A204.1 (cell line): ENCODE results near the gene C16orf95.
"Not testable (repeated sequence)": the region's sequence is repeated elsewhere in the genome, so short reads cannot be mapped to it uniquely, and the experiment has no call there.

Experiments used
- FAIRE-seq: peaks from 2 replicates; lab custom pipeline; 2012; peaks lifted over from hg19 to GRCh38; lab: Jason Lieb, UNC

Gene C16orf95

DNA sequence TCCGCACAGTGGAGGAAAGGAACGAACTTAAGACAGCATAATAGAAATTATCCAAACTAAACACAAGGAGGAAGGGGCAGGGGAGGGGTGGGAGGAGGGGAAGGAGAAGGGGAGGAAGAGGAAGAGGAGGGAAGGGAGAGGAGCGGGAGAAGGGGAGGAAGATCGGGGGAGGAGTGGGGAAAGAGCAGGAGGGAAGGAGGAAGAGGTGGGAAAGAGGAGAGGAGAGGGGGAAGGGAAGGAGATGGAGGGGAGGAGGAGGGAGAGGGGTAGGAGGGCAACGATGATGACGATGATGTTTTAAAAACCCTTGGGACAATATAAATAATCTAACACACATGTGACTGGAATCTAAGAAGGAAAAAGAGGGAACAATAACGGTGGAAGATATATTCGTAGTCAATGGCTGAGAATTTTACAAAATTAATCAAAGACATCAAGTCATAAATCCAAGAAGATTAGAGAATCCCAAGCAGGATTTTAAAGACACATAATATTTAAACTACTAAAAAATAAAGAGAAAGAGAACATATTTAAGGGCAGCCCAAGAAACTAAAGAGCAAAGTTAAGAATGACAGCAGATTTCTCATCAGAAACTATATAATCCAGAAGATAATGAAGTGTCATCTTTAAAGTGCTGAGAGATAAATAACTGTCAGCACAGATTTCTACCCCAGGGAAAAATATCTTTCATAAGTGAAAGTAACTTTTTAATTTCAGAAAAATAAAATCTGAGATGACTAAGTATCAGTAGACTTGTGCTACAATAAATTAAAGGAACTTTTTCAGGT, 30.2 kb downstream of the C16orf95 start:
- FAIRE-seq: no peak

DNA sequence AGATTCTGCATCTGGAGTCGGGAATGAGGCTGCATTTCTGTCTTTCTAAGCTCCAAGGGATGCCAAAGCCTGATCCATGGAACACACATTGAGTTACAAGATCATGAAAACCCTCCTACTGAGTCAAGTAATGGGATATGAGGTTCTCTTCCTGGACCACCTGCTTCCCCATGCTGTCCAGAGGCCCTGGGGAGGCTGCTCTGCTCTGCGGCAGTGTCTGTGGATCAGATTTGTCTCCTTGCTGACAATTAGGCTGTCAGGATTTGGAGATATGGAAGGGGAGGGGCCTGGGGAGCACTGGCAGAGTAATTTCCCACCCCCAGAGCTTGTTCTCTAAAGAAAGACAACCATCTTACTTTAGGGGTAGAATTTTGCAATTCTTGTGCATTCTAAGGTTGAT, 33.0 kb downstream of the C16orf95 start:
- FAIRE-seq: no peak

DNA sequence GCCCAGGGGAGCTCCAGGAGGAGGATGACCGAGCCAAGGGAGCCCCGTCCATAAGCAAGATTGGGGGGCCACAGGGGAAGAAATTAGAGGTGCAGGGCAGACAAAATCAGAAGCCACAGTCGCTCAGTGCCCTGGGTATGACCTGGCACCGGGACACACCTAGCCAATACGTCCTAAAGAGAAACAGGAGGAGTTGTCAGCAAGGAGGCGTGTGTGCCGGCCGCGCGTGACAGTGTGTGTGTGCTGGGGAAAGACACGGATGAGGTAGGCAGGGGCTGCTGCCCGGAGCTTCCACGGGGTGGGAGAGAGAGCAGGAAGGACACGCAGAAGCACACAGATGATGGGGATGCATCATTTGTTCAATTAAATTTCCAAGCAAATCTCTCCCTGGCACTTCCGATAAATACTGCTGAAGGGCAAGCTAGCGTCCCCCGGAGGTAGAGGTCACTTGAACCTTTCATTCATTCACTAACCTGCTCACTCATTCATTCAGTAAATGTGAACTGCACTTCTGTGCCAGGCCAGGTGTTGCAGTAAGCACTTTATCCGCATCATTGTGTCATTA, 38.0 kb downstream of the C16orf95 start:
- no peak for FAIRE-seq

DNA sequence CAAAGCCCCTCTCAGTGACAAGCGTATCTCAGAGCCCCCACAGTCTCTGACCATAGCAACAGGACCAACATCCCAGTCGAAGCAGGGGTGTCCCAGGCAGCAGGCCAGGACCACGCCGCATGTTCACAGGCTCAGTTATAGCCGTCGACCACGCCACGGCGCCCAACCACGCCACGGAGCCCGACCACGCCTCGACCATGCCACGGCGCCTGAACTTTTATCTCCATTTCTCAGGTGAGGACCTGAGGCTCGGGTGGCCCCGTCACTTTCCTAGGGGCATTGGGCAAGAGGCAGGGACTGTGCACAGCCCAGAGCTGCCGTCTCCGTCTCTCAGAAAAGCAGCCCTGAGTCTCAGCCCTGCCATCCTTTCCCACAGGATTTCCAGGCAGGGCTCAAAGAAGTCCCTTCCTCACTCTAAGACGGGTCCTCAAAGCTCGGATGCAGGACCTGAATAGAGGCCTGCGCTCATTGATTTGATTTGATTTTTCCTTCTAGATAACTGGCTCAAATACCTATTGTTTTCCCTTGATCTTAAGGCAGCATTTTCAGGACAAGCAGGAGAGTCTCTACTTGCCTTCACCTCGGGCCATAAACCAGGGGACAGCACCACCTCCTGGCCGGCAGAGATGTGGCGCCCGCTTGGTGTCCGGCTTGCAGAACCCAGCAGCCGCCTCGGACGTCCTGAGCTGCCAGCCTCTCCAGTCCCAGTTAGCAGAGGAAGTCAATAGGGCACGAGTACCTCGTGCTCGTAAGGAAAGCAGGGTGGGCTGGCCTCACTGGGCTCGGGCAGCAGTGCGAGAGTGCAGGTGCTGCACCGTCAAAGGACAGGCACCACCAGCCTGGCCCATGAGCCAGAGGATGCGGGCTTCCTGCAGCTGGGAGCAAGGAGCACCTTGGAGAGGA, 38.8 kb downstream of the C16orf95 start:
- FAIRE-seq: peak; percentile 27

DNA sequence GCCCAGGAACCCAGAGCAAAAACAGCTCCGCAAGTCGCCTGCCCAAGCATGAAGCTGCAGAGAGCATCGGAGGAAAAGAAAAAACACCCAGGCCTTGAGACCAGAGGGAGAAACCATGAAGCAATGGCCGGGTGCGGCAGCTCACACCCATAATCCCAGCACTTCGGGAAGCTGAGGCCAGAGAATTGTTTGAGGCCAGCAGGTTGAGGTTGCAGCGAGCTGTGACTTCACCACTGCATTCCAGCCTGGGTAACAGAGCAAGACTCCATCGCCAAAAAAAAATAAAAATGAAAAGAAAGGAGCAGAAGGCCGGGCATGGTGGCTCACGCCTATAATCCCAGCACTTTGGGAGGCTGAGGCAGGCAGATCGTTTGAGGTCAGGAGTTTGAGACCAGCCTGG, 40.3 kb downstream of the C16orf95 start:
- FAIRE-seq: no peak

DNA sequence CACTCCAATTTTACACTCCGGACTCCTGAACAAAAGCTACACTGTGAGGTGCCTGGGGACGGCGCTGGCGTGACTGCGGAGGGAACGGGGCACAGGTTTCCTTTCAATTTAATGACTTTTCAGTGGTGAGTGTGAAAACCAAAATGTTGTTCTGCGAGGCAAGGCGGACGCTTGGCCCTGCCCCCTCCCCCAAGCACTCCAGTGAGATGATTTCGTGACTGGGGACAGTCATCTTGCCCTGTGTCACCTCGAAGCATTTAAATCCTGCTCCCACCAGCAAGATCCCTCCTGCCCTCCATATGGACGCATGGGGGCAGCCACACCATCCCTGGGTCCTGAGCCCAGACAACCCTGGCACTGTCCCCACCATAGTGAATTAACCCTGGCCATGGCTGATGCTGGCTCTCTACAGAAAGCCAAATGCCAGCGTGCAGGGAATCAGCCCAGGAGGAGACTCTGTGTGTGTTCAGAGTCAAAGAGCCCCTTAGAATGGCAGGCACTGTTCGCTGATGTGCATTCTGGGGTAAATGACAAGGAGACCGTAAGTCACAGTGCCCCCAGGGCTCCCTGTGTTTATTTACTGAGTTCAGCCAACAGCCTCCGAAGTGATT, 41.0 kb downstream of the C16orf95 start:
- FAIRE-seq: no peak

DNA sequence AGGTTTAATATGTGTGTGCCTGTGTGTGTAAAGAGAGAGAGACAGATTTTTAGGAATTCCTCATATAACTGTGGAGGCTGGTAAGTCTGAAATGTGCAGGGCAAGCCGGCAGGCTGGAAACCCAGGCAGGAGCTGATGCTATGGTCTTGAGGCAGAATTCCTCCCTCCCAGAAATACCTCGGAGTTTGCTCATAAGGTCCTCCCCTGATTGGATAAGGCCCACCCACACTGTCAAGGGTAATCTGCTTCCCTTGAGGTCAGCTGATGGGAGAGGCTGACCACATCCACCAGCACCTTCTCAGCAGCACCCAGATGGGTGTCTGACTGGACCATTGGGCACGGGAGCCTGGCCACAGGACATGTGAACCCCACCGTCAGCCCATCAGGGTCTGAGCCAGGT, 42.4 kb downstream of the C16orf95 start:
- FAIRE-seq: no peak

DNA sequence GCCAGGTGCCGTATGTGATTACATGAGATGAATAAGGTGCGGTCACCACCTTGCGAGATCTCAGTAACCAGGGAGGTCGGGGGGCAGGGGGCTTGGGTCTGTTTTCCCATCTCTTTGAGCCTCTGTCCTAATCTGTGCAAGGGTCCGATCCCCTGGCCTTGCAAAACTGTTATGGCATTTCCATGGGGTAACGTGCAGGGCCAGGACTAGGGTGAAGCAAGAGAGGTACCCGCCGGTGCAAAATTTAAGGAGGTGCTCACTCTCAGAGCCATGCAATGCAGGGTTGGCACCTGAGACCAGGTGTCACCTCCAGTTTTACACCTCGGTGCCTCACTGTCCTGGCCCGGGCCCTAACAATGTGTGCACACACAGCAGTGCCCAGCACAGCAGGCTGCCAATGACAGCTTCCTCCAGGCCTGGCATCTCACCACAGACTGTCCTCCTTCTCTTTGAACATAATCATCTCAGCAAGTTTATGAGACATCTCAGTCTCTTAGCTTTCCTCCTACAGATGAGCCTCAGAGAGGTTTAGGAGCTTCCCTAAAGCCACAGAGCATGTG, 43.6 kb downstream of the C16orf95 start:
- no peak for FAIRE-seq

DNA sequence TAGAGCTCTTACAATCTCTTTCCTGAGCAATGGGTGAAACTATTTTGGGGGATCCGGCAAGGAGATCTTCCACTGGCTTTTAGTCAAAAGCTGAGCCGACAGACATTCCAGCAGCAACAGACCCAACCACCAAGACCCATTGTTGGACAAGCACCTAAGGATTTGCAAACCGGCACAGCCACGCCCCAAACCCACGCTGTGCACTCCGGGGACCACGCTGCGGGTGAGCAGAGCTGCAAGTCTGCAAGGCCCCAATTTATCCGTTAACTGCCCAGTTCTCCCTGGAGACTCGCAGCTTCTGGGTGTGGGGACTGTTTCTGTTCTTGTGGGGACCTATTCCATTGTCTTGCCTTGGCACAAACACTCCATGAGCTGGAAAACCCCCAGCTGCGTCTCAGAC, 45.9 kb downstream of the C16orf95 start:
- no peak for FAIRE-seq

DNA sequence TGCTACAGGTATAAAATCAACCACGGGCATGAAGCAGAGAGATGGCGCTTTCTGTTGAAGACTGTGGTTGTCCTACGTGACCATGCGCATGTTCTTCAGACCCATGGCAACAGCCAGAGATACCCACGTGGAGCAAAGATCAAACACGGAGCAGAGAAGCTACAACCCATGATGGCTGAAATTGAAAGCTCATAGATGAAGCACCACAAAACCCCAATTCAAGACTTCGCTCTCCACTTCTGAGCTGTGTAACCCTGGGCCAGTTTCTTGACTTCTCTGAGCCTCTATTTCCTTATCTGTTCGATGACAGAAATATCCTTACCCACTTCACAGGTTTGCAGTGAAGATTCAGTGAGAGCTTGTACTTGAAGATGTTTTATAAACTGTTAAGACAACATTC, 49.6 kb downstream of the C16orf95 start:
- no peak for FAIRE-seq

DNA sequence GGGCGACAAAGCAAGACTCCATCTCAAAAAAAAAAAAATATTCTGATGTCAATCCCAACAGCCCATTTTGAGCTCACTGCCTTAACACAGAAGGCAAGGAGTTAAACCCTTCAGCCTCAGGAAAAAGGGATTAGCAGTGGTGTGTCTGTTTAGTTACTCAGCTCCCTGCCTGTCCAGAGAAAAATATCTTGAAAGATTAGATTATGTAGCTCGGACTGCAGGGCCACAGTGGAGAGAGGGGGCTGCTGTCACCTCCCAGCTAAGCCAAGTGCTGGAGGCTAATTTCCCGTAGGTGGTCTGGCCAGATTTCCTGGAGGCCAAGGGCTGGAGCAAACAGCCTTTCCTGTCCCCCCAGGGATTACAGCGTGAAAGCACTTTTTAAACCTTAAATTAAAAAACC, 50.3 kb downstream of the C16orf95 start:
- FAIRE-seq: no peak

DNA sequence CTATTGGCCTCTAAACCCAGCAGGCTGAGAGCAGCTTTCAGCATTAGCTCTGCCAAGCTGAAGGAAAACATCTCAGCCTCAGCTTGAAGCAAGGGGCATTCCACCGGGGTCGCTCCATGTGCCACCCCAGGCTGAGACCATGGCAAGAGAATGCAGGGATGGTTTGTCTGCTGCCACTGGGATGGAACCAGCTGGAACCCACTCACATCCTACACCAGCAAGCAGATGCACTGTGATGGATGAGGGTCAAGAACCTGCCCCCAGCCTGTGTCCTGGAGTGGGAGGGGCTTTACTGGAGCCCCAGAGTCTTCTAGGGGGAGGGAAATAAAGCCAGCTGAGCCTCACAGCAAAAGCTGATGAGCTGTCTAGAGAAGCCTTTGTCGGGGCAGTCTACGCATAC, 51.9 kb downstream of the C16orf95 start:
- FAIRE-seq: no peak

DNA sequence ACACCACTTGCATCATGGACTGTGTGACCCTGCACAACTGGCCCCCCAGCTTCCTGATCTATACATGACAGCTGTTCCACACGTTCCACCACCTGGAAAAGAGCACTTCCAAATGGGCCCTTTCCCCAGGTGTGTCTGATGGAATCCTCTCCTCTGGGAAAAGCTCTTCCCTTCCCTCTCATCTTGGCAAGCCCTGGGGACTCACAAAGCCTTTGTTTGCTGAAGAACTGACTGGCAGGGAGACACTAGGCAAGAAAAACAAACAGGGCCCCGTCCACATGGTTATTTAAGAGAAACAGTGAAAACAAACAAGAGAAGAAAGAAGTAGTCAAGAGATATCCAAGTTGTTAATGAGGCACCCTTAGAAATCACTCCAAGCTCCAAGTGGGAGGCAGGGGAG, 52.6 kb downstream of the C16orf95 start:
- no peak for FAIRE-seq

DNA sequence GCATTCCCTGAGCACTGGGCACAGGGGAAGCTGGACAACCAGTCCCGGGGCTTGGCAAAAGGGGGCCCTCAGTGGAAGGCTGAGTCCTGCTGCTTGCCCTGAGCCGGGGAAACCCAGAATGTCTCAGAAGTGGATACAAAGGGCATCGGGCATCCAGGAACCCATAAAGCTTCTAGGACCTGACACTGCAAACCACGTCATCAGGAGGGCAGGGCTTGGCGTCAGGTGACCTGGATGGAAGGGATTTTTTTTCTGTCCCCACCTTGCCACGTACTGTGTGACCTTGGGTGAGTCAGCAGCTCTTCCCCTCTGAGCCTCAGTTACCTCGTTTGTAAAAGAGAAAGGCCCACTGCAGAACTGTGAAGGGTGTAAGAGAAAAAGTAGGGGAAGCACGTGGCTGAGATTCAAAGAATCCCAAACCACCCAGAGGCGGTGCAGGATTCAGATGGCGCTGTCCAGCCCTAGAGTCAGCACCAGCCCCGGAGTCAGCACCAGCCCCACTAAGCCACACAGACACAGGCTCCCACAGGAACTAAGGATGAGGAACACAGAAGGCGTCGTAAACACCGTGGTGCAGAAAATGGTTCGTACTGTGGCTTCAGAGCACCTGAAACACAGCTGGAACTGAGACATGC, 53.7 kb downstream of the C16orf95 start:
- no peak for FAIRE-seq

DNA sequence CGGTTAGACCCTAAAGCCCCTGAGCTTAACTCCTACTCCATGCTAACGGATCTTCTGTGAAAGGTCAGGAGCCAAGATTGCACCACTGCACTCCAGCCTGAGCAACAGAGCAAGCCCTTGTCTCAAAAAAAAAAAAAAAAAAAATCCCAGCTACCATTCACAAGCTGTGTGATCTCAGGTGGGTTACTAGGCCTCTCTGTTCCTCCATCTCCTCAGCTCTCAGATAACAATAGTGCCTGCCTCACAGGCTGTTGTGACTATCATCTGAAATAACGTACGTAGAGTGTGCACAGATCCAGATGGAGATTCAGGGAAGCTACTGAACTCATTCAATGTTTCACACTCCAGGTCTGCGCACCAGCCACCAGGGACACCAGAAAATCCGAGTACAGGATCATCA, 57.8 kb downstream of the C16orf95 start:
- FAIRE-seq: no peak

DNA sequence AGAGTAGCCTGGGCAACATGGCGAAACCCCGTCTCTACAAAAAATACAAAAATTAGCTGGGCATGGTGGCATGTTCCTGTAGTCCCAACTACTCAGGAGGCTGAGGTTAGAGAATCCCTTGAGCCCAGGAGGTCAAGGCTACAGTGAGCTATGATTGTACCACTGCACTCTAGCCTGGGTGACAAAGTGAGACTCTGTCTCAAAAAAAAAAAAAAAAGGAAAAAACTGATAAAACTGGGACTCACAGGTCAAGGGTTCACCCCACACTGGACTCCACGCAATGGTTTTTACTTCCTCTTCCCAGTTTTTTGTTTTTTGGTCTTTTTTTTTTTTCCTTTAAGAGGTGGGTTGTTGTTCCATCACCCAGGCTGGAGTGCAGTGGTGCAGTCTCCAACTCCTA, 58.5 kb downstream of the C16orf95 start:
- FAIRE-seq: not testable (repeated sequence)

DNA sequence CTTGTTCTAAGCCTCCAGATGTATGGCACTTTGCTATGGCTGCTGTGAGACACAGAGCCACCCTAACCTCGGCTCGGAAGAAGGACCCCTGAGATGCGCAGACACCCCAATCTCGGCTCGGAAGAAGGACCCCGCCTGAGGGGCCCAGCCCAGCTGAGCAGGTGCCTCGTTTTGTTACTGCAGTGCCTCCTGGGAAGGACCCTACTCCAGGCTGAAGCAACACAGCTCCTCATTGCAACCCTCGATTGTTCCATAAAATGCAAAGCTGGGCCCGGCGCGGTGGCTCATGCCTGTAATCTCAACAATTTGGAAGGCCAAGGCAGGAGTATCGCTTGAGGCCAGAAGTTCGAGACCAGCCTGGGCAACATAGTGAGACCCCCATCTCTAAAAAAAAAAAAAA, 61.3 kb downstream of the C16orf95 start:
- no peak for FAIRE-seq

DNA sequence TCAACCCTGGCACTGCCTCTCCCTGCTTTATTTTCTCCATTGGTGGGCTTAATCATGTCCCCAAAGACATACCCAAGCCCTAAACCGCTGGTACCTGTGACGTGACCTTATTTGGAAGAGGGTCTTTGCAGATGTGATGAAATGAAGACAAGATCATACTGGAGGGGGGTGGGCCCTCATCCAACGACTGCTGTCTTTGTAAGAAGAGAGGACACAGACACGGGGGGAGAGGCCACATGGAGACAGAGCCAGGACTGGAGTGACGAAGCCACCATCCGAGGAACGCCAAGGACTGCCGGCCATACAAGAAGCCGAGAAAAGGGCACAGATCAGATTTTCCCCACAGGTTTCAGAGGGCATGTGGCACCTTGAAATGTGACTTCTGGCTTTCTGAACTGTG, 62.5 kb downstream of the C16orf95 start:
- no peak for FAIRE-seq

DNA sequence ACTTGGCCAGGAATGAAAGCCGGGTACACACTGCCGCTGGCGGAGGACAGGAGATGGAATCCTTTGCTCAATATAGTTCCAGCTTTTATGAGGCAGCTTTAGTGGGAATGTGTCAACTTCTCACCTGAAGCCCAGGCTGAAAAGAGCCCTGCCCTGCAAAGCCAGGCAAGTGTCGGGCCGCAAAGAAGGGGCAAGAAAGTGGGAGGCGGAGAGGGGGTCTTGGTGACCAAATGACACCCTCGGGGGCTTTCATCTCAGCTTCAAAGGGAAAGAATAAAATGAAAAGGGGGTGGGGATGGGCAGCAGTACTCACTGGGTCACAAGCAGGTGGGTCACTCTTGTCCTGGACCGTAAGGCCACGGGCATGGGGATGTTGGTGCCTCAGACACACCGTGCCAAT, 62.9 kb downstream of the C16orf95 start:
- no peak for FAIRE-seq

DNA sequence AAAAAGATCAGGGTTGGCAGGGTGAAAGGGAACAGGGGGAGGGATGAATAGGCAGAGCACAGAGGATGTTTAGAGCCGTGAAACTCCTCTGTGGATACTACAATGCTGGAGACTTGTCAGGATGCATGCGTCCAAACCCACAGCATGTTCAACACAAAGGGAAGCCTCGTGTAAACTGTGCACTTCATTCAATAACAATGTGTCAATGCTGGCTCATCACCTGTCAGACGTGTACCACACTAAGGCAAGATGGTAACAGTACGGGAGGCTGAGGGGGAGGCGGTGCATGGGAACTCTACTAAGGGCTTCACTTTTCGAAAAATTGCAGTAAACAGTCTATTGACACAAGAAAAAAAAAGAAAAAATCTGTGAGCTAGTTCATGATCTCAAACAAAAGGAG, 63.7 kb downstream of the C16orf95 start:
- no peak for FAIRE-seq
